Panc1 (cell line): ENCODE data around the gene KNDC1. TPM values are rescaled to one million over a fixed set of nuclear protein-coding genes. Genes with fewer than 3 reads are reported as not detected.

Source experiments
- ATAC-seq: fragments of 200-7000 bp; cut with Tn5 transposase; 2 replicates; pipeline ENCODE4 v1.9.1; 2020; ENCODE audit warnings: mild to moderate bottlenecking, moderate library complexity
- BruUV-seq: library from RNA; stranded (reverse); fragments of 400-500 nt; replicated peaks from 2 replicates; lab custom pipeline; 2021; lab: Mats Ljungman, UMichigan
- CTCF ChIA-PET: fragments of 300-600 bp; sonication (Branson Sonifier 250); formaldehyde crosslinking; loops from one replicate; lab custom pipeline; 2022; ENCODE audit warnings: antibody characterized with exemption; lab: Charles Lee
- POLR2A ChIA-PET: fragments of 300-600 bp; sonication (Branson Sonifier 250); formaldehyde crosslinking; loops from one replicate; lab custom pipeline; 2022; ENCODE audit warnings: antibody characterized with exemption; lab: Charles Lee
- DNase-seq: peaks from one replicate; pipeline ENCODE4 v3.0.0-alpha.2; 2010; ENCODE audit warnings: low read depth, low spot score
- H3K27ac ChIP-seq: 2 replicates; pipeline ENCODE4 v1.5.1; 2011; ENCODE audit warnings: mild to moderate bottlenecking, low read length, inconsistent platforms
- H3K27me3 ChIP-seq: fragments of 200-500 bp; sonication (Bioruptor generic); 2 replicates; pipeline ENCODE4 v1.6.0; 2014; ENCODE audit warnings: low read length, inconsistent platforms; ENCODE audit not compliant: control insufficient read depth, insufficient read depth
- H3K36me3 ChIP-seq: fragments of 200-500 bp; sonication (Bioruptor generic); 2 replicates; pipeline ENCODE4 v1.5.1; 2014; ENCODE audit warnings: inconsistent platforms, mild to moderate bottlenecking, low read length, moderate library complexity; ENCODE audit not compliant: control insufficient read depth, insufficient read depth
- H3K4me1 ChIP-seq: 2 replicates; pipeline ENCODE4 v1.5.1; 2011; ENCODE audit warnings: inconsistent platforms, mild to moderate bottlenecking, low read length, moderate library complexity; ENCODE audit not compliant: control insufficient read depth, insufficient read depth
- H3K4me3 ChIP-seq, 2 experiments: 2 replicates each; pipeline ENCODE4 v1.5.1; 2011 to 2012; ENCODE audit warnings: low read depth in 2 of 2, low read length in 2 of 2, mild to moderate bottlenecking in 2 of 2, inconsistent platforms in 1 of 2, moderate library complexity in 1 of 2
- H3K9me3 ChIP-seq: fragments of 200-500 bp; sonication (Bioruptor generic); 2 replicates; pipeline ENCODE4 v1.5.1; 2014; ENCODE audit warnings: low read depth, mild to moderate bottlenecking, inconsistent platforms, low read length, moderate library complexity; ENCODE audit not compliant: control insufficient read depth, insufficient read depth
- CTCF ChIP-seq: fragments of 450-650 bp; IDR thresholded peaks from 2 replicates; pipeline ENCODE4 v1.5.1; 2017; ENCODE audit warnings: mild to moderate bottlenecking
- POLR2AphosphoS5 ChIP-seq: IDR thresholded peaks from 2 replicates; pipeline ENCODE4 v1.6.1; 2012; ENCODE audit warnings: mild to moderate bottlenecking, low read depth, low read length, moderate library complexity
- REST ChIP-seq, 2 experiments: IDR thresholded peaks; 2 replicates each; pipeline ENCODE4 v1.6.1; 2011 to 2012; ENCODE audit warnings: low read depth in 2 of 2, control low read depth in 1 of 2, low read length in 1 of 2, mild to moderate bottlenecking in 1 of 2, moderate library complexity in 1 of 2; ENCODE audit not compliant: insufficient read depth in 1 of 2
- SIN3A ChIP-seq: IDR thresholded peaks from 2 replicates; pipeline ENCODE4 v1.6.1; 2012; ENCODE audit warnings: low read depth, mild to moderate bottlenecking, low read length, moderate library complexity, borderline replicate concordance; ENCODE audit not compliant: insufficient read depth
- TCF7L2 ChIP-seq: IDR thresholded peaks from 2 replicates; pipeline ENCODE4 v1.6.1; 2011; ENCODE audit warnings: mild to moderate bottlenecking, low read depth, low read length, inconsistent platforms
- in situ Hi-C: cut with HindIII; loops from 2 replicates; pipeline ENCODE4 v1.10.0; 2016; ENCODE audit warnings: low sequenced_read_pairs, low pct_unique_long_range_greater_than_20kb
- intact Hi-C: fragments of 100-400 bp; cut with micrococcal nuclease; formaldehyde crosslinking; loops from one replicate; pipeline ENCODE4 v1.10.0; 2022; ENCODE audit not compliant: unreplicated experiment
- total RNA-seq: library from RNA; stranded (reverse); gene quantifications from one replicate; pipeline ENCODE4 v1.2.1, GENCODE V29; 2021; ENCODE audit not compliant: unreplicated experiment

The KNDC1 gene
- total RNA-seq, 1 experiment from 2014 or later: 2.6 TPM

- no peaks in the 10 kb centered on the region for H3K9me3 ChIP-seq
- POLR2A ChIA-PET: no interaction called here
- DNase-seq: no peak
- CTCF ChIA-PET: no interaction called here
- TF ChIP-seq CTCF: no peak
- TF ChIP-seq POLR2AphosphoS5: no peak
- no peak for TF ChIP-seq REST (IDR thresholded peaks at IDR 0.05; ENCODE audit: insufficient read depth in 1 of 2, low read depth in 2 of 2, low read length in 1 of 2)
- TF ChIP-seq TCF7L2: no peak
- TF ChIP-seq SIN3A: no peak
- H3K4me1 ChIP-seq: peaks cover 11% of the 10 kb centered on the region
- intact Hi-C loops: no loop called here
- no peak overlapping the region for H3K27ac ChIP-seq
- H3K27me3 ChIP-seq: no peaks in the 10 kb centered on the region
- no peak overlapping the region for H3K4me3 ChIP-seq
- in situ Hi-C loops: no loop called here
- BruUV-seq: no TSS peak
- H3K36me3 ChIP-seq: no peaks in the 10 kb centered on the region
- no peak for ATAC-seq
Observed at GRCh38 chr10:133270773-133271297, 110.8 kb downstream of the KNDC1 start.

GRCh38 chr10:133271521-133272300 lies 111.7 kb downstream of the KNDC1 start:
- BruUV-seq: no TSS peak
- H3K36me3 ChIP-seq: no peaks in the 10 kb centered on the region
- intact Hi-C loops (no loop called here), in situ Hi-C loops (no loop called here)
- ChIA-PET CTCF (no interaction called here), POLR2A (interaction anchor here (0.6 kb wide), 1 partner anchor 10 kb away, joined by 3 read pairs; no protein-coding TSS in a partner anchor)
- peaks cover 18% of the 10 kb centered on the region for H3K4me1 ChIP-seq
- DNase-seq (no peak), ATAC-seq (no peak)
- no peaks in the 10 kb centered on the region for H3K9me3 ChIP-seq
- no peak overlapping the region for H3K27ac ChIP-seq
- TF ChIP-seq REST (IDR thresholded peaks at IDR 0.05; ENCODE audit: insufficient read depth in 1 of 2, low read depth in 2 of 2, low read length in 1 of 2): no peak
- no peak for TF ChIP-seq TCF7L2
- no peak for TF ChIP-seq SIN3A
- TF ChIP-seq CTCF: no peak
- TF ChIP-seq POLR2AphosphoS5: no peak
- H3K27me3 ChIP-seq: no peaks in the 10 kb centered on the region
- H3K4me3 ChIP-seq: no peak overlapping the region
